ENCODE results near the gene GPR21. TPM values are rescaled to one million over a fixed set of nuclear protein-coding genes. Genes with fewer than 3 reads are reported as not detected.

The GPR21 gene
- total RNA-seq, 4 donors from 2014 or later: 1.3 to 1.8 TPM; not detected in 2

DNA sequence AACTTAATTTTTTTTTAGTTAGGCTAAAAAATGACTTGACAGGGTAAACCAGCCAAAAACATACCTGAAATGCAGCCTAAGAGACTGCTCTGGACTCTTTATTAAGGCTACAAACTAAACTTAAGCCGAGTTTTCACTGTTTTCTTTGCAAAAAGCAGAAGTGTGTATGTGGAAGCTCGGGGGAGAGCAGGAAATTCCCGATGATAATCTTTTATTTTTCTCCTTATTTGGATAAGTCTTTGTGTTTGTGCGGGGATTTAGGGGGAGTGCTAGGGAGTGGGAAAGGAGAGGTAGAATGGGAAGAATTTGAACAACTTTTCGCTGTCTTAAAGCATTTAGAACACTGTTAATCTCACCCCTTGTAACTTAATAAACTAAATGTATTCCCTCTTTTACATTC is 30.7 kb upstream of the GPR21 start:
- DNase-seq (no peak), ATAC-seq (no peak)
- peaks cover 0 to 63% of the 10 kb centered on the region in 2 donors for H3K36me3 ChIP-seq
- no peak overlapping the region for H3K4me3 ChIP-seq
- H3K27me3 ChIP-seq: no peaks in the 10 kb centered on the region
- intact Hi-C loops (cut with DNase I; ENCODE audit: low total_unique reads) (no loop called here), in situ Hi-C loops (cut with MboI; ENCODE audit: low sequenced_read_pairs in 4 of 4) (no loop called here)
- H3K4me1 ChIP-seq: peaks cover 0 to 8% of the 10 kb centered on the region in 2 donors
- H3K27ac ChIP-seq: peak overlapping the region in 1 of 4 donors; percentile 43
- TF ChIP-seq POLR2A (IDR thresholded peaks at IDR 0.05): no peak
- TF ChIP-seq, protein P1, sequence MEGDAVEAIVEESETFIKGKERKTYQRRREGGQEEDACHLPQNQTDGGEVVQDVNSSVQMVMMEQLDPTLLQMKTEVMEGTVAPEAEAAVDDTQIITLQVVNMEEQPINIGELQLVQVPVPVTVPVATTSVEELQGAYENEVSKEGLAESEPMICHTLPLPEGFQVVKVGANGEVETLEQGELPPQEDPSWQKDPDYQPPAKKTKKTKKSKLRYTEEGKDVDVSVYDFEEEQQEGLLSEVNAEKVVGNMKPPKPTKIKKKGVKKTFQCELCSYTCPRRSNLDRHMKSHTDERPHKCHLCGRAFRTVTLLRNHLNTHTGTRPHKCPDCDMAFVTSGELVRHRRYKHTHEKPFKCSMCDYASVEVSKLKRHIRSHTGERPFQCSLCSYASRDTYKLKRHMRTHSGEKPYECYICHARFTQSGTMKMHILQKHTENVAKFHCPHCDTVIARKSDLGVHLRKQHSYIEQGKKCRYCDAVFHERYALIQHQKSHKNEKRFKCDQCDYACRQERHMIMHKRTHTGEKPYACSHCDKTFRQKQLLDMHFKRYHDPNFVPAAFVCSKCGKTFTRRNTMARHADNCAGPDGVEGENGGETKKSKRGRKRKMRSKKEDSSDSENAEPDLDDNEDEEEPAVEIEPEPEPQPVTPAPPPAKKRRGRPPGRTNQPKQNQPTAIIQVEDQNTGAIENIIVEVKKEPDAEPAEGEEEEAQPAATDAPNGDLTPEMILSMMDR (IDR thresholded peaks at IDR 0.05 in 4 of 5, conservative IDR thresholded peaks at IDR 0.05 in 1 of 5): no peak
- no peaks in the 10 kb centered on the region for H3K9me3 ChIP-seq

DNA sequence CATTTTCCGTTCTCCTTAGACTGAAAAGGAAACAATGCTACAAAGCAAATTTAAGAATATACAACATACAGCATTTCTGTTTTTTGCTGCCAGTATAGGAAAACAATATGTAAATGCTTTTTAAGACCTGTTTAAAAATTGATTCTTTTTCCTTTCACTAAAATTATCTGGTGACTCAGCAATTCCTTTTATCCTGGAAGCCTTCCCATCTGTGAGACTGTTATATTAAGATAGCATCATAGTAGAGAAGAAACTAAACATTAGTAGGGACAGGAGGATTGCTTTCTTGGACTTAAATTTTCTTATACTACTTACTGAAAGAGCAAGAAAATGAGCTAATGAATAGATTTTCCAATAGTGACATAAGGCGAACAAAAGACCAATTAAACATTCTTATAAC is 30.0 kb upstream of the GPR21 start:
- ATAC-seq: no peak
- Histone ChIP-seq H3K27ac (peak overlapping the region in 1 of 4 donors; percentile 43), H3K9me3 (no peaks in the 10 kb centered on the region), H3K4me3 (no peak overlapping the region), H3K27me3 (no peaks in the 10 kb centered on the region), H3K36me3 (peaks cover 0 to 58% of the 10 kb centered on the region in 2 donors), H3K4me1 (peaks cover 0 to 8% of the 10 kb centered on the region in 2 donors)
- in situ Hi-C loops (cut with MboI; ENCODE audit: low sequenced_read_pairs in 4 of 4): no loop called here
- TF ChIP-seq, protein P1 (IDR thresholded peaks at IDR 0.05 in 4 of 5, conservative IDR thresholded peaks at IDR 0.05 in 1 of 5): no peak
- no peak for TF ChIP-seq POLR2A (IDR thresholded peaks at IDR 0.05)
- no peak for DNase-seq
- intact Hi-C loops (cut with DNase I; ENCODE audit: low total_unique reads): no loop called here

DNA sequence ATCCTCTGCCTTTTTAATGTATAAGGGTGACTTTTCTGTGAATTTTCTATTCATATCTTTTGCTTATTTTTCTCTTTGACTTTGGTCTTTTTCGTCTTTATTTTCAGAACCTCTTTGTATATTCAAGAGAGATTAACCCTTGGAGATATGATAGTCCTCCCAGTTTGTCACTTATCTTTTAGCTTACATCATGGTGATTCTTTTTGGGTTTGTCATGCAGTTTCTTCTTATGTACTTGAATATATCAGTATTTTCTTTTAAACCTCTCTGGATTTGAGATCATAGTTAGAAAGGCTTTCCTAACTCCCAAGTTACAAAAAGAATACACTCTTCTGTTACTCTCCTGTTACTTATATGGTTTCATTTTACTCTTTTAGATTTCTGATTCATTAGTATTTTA is 27.5 kb upstream of the GPR21 start:
- H3K4me1 ChIP-seq: peaks cover 0 to 8% of the 10 kb centered on the region in 2 donors
- H3K9me3 ChIP-seq: no peaks in the 10 kb centered on the region
- DNase-seq: no peak
- in situ Hi-C loops (cut with MboI; ENCODE audit: low sequenced_read_pairs in 4 of 4): no loop called here
- intact Hi-C loops (cut with DNase I; ENCODE audit: low total_unique reads): no loop called here
- H3K27me3 ChIP-seq: no peaks in the 10 kb centered on the region
- no peak for TF ChIP-seq POLR2A (IDR thresholded peaks at IDR 0.05)
- TF ChIP-seq, protein P1 (IDR thresholded peaks at IDR 0.05 in 4 of 5, conservative IDR thresholded peaks at IDR 0.05 in 1 of 5): no peak
- no peak overlapping the region for H3K4me3 ChIP-seq
- H3K27ac ChIP-seq: no peak overlapping the region
- no peak for ATAC-seq
- peaks cover 0 to 48% of the 10 kb centered on the region in 2 donors for H3K36me3 ChIP-seq

DNA sequence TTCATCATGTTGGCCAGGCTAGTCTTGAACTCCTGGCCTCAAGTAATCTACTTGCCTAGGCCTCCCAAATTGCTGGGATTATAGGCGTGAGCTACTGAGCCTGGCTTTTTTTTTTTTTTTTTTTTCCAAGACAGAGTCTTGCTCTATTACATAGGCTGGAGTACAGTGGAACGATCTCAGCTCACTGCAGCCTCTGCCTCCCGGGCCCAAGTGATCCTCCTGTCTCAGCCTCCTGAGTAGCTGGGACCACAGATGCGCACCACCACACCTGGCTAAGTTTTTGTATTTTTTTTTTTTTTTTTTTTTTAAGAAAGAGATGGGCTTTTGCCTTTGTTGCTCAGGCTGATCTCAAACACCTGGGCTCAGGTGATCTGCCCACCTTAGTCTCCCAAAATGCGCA is 26.2 kb upstream of the GPR21 start:
- ATAC-seq: no peak
- H3K27ac ChIP-seq: no peak overlapping the region
- intact Hi-C loops (cut with DNase I; ENCODE audit: low total_unique reads) (no loop called here), in situ Hi-C loops (cut with MboI; ENCODE audit: low sequenced_read_pairs in 4 of 4) (no loop called here)
- peaks cover 0 to 8% of the 10 kb centered on the region in 2 donors for H3K4me1 ChIP-seq
- no peaks in the 10 kb centered on the region for H3K27me3 ChIP-seq
- TF ChIP-seq, protein P1 (IDR thresholded peaks at IDR 0.05 in 4 of 5, conservative IDR thresholded peaks at IDR 0.05 in 1 of 5): no peak
- TF ChIP-seq POLR2A (IDR thresholded peaks at IDR 0.05): no peak
- no peak overlapping the region for H3K4me3 ChIP-seq
- DNase-seq: no peak
- H3K36me3 ChIP-seq: peaks cover 0 to 51% of the 10 kb centered on the region in 2 donors
- no peaks in the 10 kb centered on the region for H3K9me3 ChIP-seq

DNA sequence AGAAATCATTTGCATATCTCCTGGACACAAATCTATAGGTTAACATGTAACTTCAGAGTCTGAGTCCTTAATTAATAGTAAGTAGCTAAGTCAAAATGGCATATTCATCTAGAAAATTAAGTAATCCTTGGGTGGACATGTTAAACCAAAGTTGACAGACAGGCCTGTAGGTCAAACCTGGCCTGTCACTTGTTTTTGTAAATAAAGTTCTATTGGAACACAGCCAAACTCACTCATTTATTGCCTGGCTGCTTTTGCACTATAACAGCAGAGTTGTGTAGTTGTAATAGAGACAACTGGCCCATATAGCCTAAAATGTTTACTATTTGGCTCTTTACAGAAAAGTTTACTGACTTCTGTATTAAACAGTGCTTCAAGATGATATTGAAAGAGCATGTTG is 24.6 kb upstream of the GPR21 start:
- intact Hi-C loops (cut with DNase I; ENCODE audit: low total_unique reads): no loop called here
- Histone ChIP-seq H3K27me3 (no peaks in the 10 kb centered on the region), H3K9me3 (no peaks in the 10 kb centered on the region), H3K27ac (no peak overlapping the region), H3K4me3 (no peak overlapping the region), H3K36me3 (peaks cover 0 to 57% of the 10 kb centered on the region in 2 donors), H3K4me1 (peaks cover 0 to 1% of the 10 kb centered on the region in 2 donors)
- in situ Hi-C loops (cut with MboI; ENCODE audit: low sequenced_read_pairs in 4 of 4): no loop called here
- DNase-seq: no peak
- no peak for ATAC-seq
- TF ChIP-seq POLR2A (IDR thresholded peaks at IDR 0.05): no peak
- TF ChIP-seq, protein P1 (IDR thresholded peaks at IDR 0.05 in 4 of 5, conservative IDR thresholded peaks at IDR 0.05 in 1 of 5): no peak
